Neural progenitor cell (in vitro differentiated cells): ENCODE measurements around the gene MMP14. TPM values are rescaled to one million over a fixed set of nuclear protein-coding genes. Genes with fewer than 3 reads are reported as not detected.

ENCODE experiments used
- DNase-seq: peaks from one replicate; pipeline ENCODE4 v3.0.0-alpha.2; 2016; ENCODE audit warnings: low spot score
- H2AFZ ChIP-seq: fragments of 200-600 bp; sonication (generic); replicated peaks from 2 replicates; pipeline ENCODE4 v1.6.1; 2016; ENCODE audit warnings: antibody characterized with exemption
- H3F3A ChIP-seq: fragments of 200-600 bp; sonication (generic); 2 replicates; pipeline ENCODE4 v1.6.1; 2016; ENCODE audit warnings: antibody characterized with exemption, low read depth
- H3K27ac ChIP-seq: fragments of 200-600 bp; sonication (generic); 2 replicates; pipeline ENCODE4 v1.5.1; 2016; ENCODE audit warnings: mild to moderate bottlenecking
- H3K27me3 ChIP-seq: fragments of 200-600 bp; sonication (generic); 2 replicates; pipeline ENCODE4 v1.6.1; 2016; ENCODE audit warnings: mild to moderate bottlenecking, moderate library complexity
- H3K36me3 ChIP-seq: fragments of 200-600 bp; sonication (generic); 2 replicates; pipeline ENCODE4 v1.5.1; 2016
- H3K4me1 ChIP-seq: fragments of 200-600 bp; sonication (generic); 2 replicates; pipeline ENCODE4 v1.6.1; 2016; ENCODE audit warnings: mixed run types
- H3K4me2 ChIP-seq: fragments of 200-600 bp; sonication (generic); 2 replicates; pipeline ENCODE4 v1.6.1; 2016
- H3K4me3 ChIP-seq: fragments of 200-600 bp; sonication (generic); 2 replicates; pipeline ENCODE4 v1.5.1; 2016
- H3K79me2 ChIP-seq: fragments of 200-600 bp; sonication (generic); 2 replicates; pipeline ENCODE4 v1.6.1; 2016; ENCODE audit warnings: low read depth
- H3K9ac ChIP-seq: fragments of 200-600 bp; sonication (generic); 2 replicates; pipeline ENCODE4 v1.6.1; 2016
- H3K9me3 ChIP-seq: fragments of 200-600 bp; sonication (generic); 2 replicates; pipeline ENCODE4 v1.5.1; 2016; ENCODE audit warnings: low read depth
- H4K20me1 ChIP-seq: fragments of 200-600 bp; sonication (generic); 2 replicates; pipeline ENCODE4 v1.6.1; 2016; ENCODE audit warnings: low read depth
- H3K27ac Mint-ChIP-seq: 3 replicates; pipeline ENCODE4 v1.8.0; 2021; ENCODE audit warnings: mixed read lengths
- H3K27me3 Mint-ChIP-seq: 2 replicates; pipeline ENCODE4 v1.8.0; 2022; ENCODE audit warnings: low read depth, mild to moderate bottlenecking, inconsistent platforms, moderate library complexity, mixed read lengths; ENCODE audit not compliant: insufficient read depth
- H3K36me3 Mint-ChIP-seq: 3 replicates; pipeline ENCODE4 v1.8.0; 2021; ENCODE audit warnings: mixed read lengths
- H3K4me1 Mint-ChIP-seq: 3 replicates; pipeline ENCODE4 v1.8.0; 2021; ENCODE audit warnings: mixed read lengths
- H3K4me3 Mint-ChIP-seq: 3 replicates; pipeline ENCODE4 v1.8.0; 2021; ENCODE audit warnings: mild to moderate bottlenecking, moderate library complexity, mixed read lengths
- H3K9me3 Mint-ChIP-seq: 3 replicates; pipeline ENCODE4 v1.8.0; 2020; ENCODE audit warnings: mixed read lengths
- CTCF ChIP-seq: fragments of 200-600 bp; sonication (generic); IDR thresholded peaks from 2 replicates; pipeline ENCODE4 v1.5.1; 2017; ENCODE audit warnings: antibody characterized with exemption, mild to moderate bottlenecking
- EZH2 ChIP-seq: fragments of 200-600 bp; sonication (generic); IDR thresholded peaks from 2 replicates; pipeline ENCODE4 v1.6.1; 2017; ENCODE audit warnings: antibody characterized with exemption, mild to moderate bottlenecking, moderate library complexity
- EZH2phosphoT487 ChIP-seq: fragments of 200-600 bp; sonication (generic); IDR thresholded peaks from 2 replicates; pipeline ENCODE4 v1.6.1; 2017; ENCODE audit warnings: antibody characterized with exemption
- total RNA-seq: library from RNA; depleted of rRNA; stranded (reverse); fragments of >200 nt; gene quantifications from 2 replicates; pipeline ENCODE4 v1.2.3, GENCODE V29; 2015; ENCODE audit warnings: low replicate concordance

Gene MMP14
- total RNA-seq, 1 donor from 2014 or later, result 15.1 TPM

DNA sequence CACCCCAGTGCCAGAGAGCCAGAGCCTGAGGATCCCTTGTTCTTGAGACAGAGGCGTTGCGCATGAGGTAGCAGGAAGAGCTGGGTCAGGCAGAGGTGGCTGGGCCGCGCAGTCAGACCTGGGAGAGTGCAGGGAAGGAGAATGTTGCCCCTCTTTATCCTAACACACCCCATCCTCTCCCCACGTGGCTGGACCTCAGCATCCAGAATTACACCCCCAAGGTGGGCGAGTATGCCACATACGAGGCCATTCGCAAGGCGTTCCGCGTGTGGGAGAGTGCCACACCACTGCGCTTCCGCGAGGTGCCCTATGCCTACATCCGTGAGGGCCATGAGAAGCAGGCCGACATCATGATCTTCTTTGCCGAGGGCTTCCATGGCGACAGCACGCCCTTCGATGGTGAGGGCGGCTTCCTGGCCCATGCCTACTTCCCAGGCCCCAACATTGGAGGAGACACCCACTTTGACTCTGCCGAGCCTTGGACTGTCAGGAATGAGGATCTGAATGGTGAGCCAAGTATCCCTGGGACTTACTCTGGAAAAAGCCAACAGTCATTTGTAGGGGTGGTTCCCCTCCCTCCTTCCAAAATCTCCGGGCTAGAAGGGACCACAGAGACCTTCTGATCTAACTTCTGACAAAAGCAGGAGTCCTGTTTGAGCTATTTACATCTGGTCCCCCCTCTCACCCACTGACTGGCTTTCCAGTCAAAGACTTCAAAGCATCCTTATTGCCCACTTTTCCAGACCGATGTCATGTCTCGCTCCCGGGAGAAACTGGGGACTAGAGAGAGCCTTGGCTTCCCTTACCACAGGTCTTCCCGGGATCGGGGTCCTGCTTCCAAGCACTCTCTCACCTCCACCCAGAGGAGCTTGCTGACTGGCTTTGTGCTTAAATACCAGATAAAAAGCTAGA lies 6.1 kb downstream of the MMP14 start:
- no peaks in the 10 kb centered on the region for H4K20me1 ChIP-seq
- no peak overlapping the region for H3K4me3 ChIP-seq
- peaks cover 8% of the 10 kb centered on the region for H3K79me2 ChIP-seq
- TF ChIP-seq EZH2phosphoT487, result no peak
- no peak for TF ChIP-seq EZH2
- no peak for TF ChIP-seq CTCF
- Mint-ChIP-seq H3K27ac (no peak overlapping the region), H3K36me3 (no peaks in the 10 kb centered on the region), H3K27me3 (peaks cover 14% of the 10 kb centered on the region), H3K9me3 (no peaks in the 10 kb centered on the region), H3K4me3 (no peak overlapping the region), H3K4me1 (peaks cover 3% of the 10 kb centered on the region)
- H3K4me2 ChIP-seq, result no peak overlapping the region
- no peak overlapping the region for H3K27ac ChIP-seq
- no peak overlapping the region for H2AFZ ChIP-seq
- no peak for DNase-seq
- H3K9me3 ChIP-seq, result no peaks in the 10 kb centered on the region
- H3K27me3 ChIP-seq, result peaks cover 11% of the 10 kb centered on the region
- H3K4me1 ChIP-seq, result no peaks in the 10 kb centered on the region
- H3F3A ChIP-seq, result no peaks in the 10 kb centered on the region
- no peak overlapping the region for H3K9ac ChIP-seq
- no peaks in the 10 kb centered on the region for H3K36me3 ChIP-seq

DNA sequence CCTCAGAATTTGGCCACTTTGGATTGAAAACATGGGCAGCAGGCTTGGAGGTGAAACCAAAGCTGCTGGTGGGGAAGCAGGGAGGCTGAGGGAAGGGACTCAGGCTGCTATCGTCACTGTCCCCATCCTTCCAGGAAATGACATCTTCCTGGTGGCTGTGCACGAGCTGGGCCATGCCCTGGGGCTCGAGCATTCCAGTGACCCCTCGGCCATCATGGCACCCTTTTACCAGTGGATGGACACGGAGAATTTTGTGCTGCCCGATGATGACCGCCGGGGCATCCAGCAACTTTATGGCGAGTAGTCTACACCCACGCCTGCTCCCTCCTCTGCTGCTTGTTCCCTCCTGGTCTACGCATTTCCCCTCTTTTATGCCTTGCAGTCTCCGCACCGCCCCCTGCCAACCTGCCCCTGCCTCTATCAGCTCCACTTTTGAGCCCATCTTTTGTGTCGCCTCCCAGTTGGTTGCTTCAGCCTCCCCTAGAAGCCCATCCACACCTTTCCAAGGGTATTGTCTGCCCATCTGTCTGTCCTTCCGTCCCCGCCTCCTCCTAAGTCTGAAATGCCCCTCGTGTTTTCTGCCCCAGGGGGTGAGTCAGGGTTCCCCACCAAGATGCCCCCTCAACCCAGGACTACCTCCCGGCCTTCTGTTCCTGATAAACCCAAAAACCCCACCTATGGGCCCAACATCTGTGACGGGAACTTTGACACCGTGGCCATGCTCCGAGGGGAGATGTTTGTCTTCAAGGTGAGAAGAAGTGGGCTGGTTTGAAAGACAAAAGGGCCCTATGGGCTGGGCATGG lies 6.9 kb downstream of the MMP14 start:
- no peaks in the 10 kb centered on the region for H4K20me1 ChIP-seq
- no peaks in the 10 kb centered on the region for H3K79me2 ChIP-seq
- no peaks in the 10 kb centered on the region for H3K9me3 ChIP-seq
- H3K4me1 ChIP-seq, result peaks cover 3% of the 10 kb centered on the region
- no peak overlapping the region for H2AFZ ChIP-seq
- H3K9ac ChIP-seq, result no peak overlapping the region
- TF ChIP-seq EZH2phosphoT487, result no peak
- TF ChIP-seq EZH2, result no peak
- TF ChIP-seq CTCF, result no peak
- H3K27ac Mint-ChIP-seq, result peak overlapping the region; percentile 76
- no peaks in the 10 kb centered on the region for H3K36me3 ChIP-seq
- H3K4me3 ChIP-seq, result no peak overlapping the region
- H3K4me1 Mint-ChIP-seq, result peaks cover 12% of the 10 kb centered on the region
- DNase-seq, result no peak
- H3K27me3 Mint-ChIP-seq, result peaks cover 7% of the 10 kb centered on the region
- no peak overlapping the region for H3K27ac ChIP-seq
- H3K36me3 Mint-ChIP-seq, result no peaks in the 10 kb centered on the region
- no peak overlapping the region for H3K4me3 Mint-ChIP-seq
- H3K9me3 Mint-ChIP-seq, result no peaks in the 10 kb centered on the region
- H3F3A ChIP-seq, result no peaks in the 10 kb centered on the region
- no peak overlapping the region for H3K4me2 ChIP-seq
- peaks cover 3% of the 10 kb centered on the region for H3K27me3 ChIP-seq

DNA sequence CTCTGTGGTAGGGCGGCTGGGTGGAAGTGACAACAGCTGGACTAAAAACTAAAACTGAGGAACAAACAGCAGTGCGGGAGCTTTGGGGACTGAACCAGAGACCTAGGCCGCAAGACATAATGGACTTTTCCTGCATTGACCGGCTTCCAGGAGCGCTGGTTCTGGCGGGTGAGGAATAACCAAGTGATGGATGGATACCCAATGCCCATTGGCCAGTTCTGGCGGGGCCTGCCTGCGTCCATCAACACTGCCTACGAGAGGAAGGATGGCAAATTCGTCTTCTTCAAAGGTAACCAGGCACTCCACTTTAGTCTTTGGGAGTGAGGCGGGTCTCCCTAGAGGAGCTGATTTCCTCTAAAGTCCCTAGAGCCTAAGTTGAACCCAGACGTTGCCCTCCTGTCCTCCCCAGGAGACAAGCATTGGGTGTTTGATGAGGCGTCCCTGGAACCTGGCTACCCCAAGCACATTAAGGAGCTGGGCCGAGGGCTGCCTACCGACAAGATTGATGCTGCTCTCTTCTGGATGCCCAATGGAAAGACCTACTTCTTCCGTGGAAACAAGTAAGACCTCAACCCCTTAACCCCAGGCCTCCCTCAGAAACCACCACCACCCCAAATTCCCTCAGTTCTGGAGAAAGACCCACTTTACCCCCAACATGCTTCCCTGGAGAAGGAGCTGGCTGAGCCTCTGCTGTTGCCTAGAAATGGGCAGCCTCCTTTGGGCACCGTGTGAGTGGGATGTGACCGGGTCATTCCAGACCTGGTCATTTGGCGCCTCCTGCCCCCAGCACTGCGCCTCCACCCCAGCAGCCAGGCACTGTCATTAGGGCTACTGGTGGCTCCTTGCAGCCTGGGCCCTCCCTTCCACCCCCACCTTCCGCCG lies 8.1 kb downstream of the MMP14 start:
- Mint-ChIP-seq H3K27me3 (peaks cover 5% of the 10 kb centered on the region), H3K27ac (no peak overlapping the region), H3K4me1 (peaks cover 18% of the 10 kb centered on the region), H3K4me3 (no peak overlapping the region), H3K9me3 (no peaks in the 10 kb centered on the region), H3K36me3 (no peaks in the 10 kb centered on the region)
- Histone ChIP-seq H3K27ac (no peak overlapping the region), H3K4me2 (no peak overlapping the region), H3K79me2 (no peaks in the 10 kb centered on the region), H3K4me1 (peaks cover 14% of the 10 kb centered on the region), H3F3A (peaks cover 3% of the 10 kb centered on the region), H3K4me3 (no peak overlapping the region), H3K27me3 (no peaks in the 10 kb centered on the region), H3K36me3 (no peaks in the 10 kb centered on the region), H3K9ac (no peak overlapping the region), H3K9me3 (no peaks in the 10 kb centered on the region), H2AFZ (no peak overlapping the region), H4K20me1 (no peaks in the 10 kb centered on the region)
- TF ChIP-seq EZH2 (no peak), CTCF (no peak), EZH2phosphoT487 (no peak)
- no peak for DNase-seq
